Ovary (tissue), 3 donors: ENCODE data around the gene RELL1.

Experiments
- EP300 ChIP-seq: sonication (generic); formaldehyde crosslinking; IDR thresholded peaks from one replicate; pipeline ENCODE4 v1.6.1; 2017; ENCODE audit warnings: antibody characterized with exemption
- POLR2A ChIP-seq: fragments of 450-650 bp; IDR thresholded peaks from one replicate; pipeline ENCODE4 v1.6.1; 2017; ENCODE audit warnings: antibody characterized with exemption, mild to moderate bottlenecking, moderate library complexity
- TF ChIP-seq, protein P1 (sequence below), 3 donors: fragments of 450-650 bp in 2 of 3; fragments of 200-600 bp in 1 of 3; IDR thresholded peaks; one replicate each; pipeline versions ENCODE4 v1.5.1 to v1.8.0; 2016 to 2022; ENCODE audit warnings: antibody characterized with exemption in 3 of 3, mild to moderate bottlenecking in 1 of 3
- donor health status: DM: no; HTN: no; CAD: no.

DNA sequence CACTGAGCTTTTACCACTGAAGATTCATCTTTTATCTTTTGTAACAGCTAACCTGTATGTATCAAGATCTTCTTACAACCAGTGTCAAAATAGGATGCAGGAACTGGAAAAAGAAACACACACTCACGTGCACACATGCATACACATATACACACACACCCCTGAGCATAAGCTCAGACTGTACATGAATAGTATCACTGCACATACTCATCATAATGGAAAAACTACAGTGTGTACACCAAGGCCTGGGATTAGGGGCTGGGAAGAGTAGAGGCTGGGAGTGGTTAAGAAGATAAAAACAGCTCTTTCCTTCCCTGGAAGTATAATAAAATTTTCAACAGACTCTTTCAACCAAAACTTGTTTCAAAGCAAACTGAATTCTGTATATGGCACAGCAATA is 73.4 kb downstream of the RELL1 start:
- TF ChIP-seq, protein P1, sequence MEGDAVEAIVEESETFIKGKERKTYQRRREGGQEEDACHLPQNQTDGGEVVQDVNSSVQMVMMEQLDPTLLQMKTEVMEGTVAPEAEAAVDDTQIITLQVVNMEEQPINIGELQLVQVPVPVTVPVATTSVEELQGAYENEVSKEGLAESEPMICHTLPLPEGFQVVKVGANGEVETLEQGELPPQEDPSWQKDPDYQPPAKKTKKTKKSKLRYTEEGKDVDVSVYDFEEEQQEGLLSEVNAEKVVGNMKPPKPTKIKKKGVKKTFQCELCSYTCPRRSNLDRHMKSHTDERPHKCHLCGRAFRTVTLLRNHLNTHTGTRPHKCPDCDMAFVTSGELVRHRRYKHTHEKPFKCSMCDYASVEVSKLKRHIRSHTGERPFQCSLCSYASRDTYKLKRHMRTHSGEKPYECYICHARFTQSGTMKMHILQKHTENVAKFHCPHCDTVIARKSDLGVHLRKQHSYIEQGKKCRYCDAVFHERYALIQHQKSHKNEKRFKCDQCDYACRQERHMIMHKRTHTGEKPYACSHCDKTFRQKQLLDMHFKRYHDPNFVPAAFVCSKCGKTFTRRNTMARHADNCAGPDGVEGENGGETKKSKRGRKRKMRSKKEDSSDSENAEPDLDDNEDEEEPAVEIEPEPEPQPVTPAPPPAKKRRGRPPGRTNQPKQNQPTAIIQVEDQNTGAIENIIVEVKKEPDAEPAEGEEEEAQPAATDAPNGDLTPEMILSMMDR (IDR thresholded peaks at IDR 0.05) = no peak
- TF ChIP-seq POLR2A = no peak
- no peak for TF ChIP-seq EP300
